HG03521 (cell line): ENCODE results near the gene LMCD1.

ENCODE experiments used
- ATAC-seq: cut with Tn5 transposase; IDR thresholded peaks from one replicate; pipeline ENCODE4 v1.9.1; 2021; ENCODE audit warnings: mild to moderate bottlenecking, moderate library complexity; ENCODE audit not compliant: unreplicated experiment

The LMCD1 gene

GRCh38 chr3:8556473-8556869, 54.8 kb downstream of the LMCD1 start:
- ATAC-seq: no peak

GRCh38 chr3:8557298-8557697, 55.7 kb downstream of the LMCD1 start:
- ATAC-seq: no peak

- ATAC-seq: no peak
Measured at GRCh38 chr3:8558645-8559044, 57.0 kb downstream of the LMCD1 start.

GRCh38 chr3:8559351-8559750, 57.7 kb downstream of the LMCD1 start:
- ATAC-seq: no peak

- ATAC-seq: no peak
Measured at GRCh38 chr3:8560366-8561007, 58.9 kb downstream of the LMCD1 start.

GRCh38 chr3:8561370-8561769, 59.7 kb downstream of the LMCD1 start:
- no peak for ATAC-seq

- no peak for ATAC-seq
Measured at GRCh38 chr3:8562081-8562595, 60.5 kb downstream of the LMCD1 start.

- no peak for ATAC-seq
Measured at GRCh38 chr3:8563146-8563545, 61.5 kb downstream of the LMCD1 start.

GRCh38 chr3:8563597-8563996, 62.0 kb downstream of the LMCD1 start:
- no peak for ATAC-seq

- ATAC-seq: no peak
Measured at GRCh38 chr3:8565376-8565775, 63.8 kb downstream of the LMCD1 start.

- ATAC-seq: no peak
Measured at GRCh38 chr3:8567784-8568575, 66.4 kb downstream of the LMCD1 start.

- no peak for ATAC-seq
Measured at GRCh38 chr3:8571256-8571655, 69.6 kb downstream of the LMCD1 start.

GRCh38 chr3:8573342-8573926, 71.8 kb downstream of the LMCD1 start:
- no peak for ATAC-seq

- no peak for ATAC-seq
Measured at GRCh38 chr3:8574040-8574669, 72.5 kb downstream of the LMCD1 start.

- ATAC-seq: no peak
Measured at GRCh38 chr3:8574670-8575322, 73.2 kb downstream of the LMCD1 start.

GRCh38 chr3:8575364-8576104, 73.9 kb downstream of the LMCD1 start:
- ATAC-seq: no peak

GRCh38 chr3:8576436-8576835, 74.8 kb downstream of the LMCD1 start:
- ATAC-seq: no peak

- no peak for ATAC-seq
Measured at GRCh38 chr3:8576841-8577571, 75.4 kb downstream of the LMCD1 start.

GRCh38 chr3:8578282-8578681, 76.7 kb downstream of the LMCD1 start:
- ATAC-seq: no peak

- peak; percentile 97 for ATAC-seq
Measured at GRCh38 chr3:8579096-8579495, 77.5 kb downstream of the LMCD1 start.
